Esophagus muscularis mucosa (tissue), 4 donors: Measurements from ENCODE around the gene MAP3K20. TPM values are rescaled to one million over a fixed set of nuclear protein-coding genes. Genes with fewer than 3 reads are reported as not detected.

ENCODE experiments used
- DNase-seq: peaks from one replicate; pipeline ENCODE4 v3.0.0-alpha.2; 2017; ENCODE audit errors: extremely low spot score
- H3K27ac ChIP-seq, 4 donors: fragments of 200-600 bp; sonication (generic); replicated peaks in 1 of 4; 1 replicate in 3 of 4; 2 replicates in 1 of 4; pipeline ENCODE4 v1.5.1; 2016 to 2019; ENCODE audit warnings: mild to moderate bottlenecking in 1 of 4
- H3K27me3 ChIP-seq, 4 donors: fragments of 200-600 bp; sonication (generic); one replicate each; pipeline versions ENCODE4 v1.5.1 to v1.6.0; 2016 to 2019
- H3K36me3 ChIP-seq, 4 donors: fragments of 200-600 bp; sonication (generic); one replicate each; pipeline ENCODE4 v1.5.1; 2016 to 2019
- H3K4me1 ChIP-seq, 4 donors: fragments of 200-600 bp; sonication (generic); one replicate each; pipeline ENCODE4 v1.5.1; 2016 to 2019
- H3K4me3 ChIP-seq, 4 donors: fragments of 200-600 bp; sonication (generic); 1 replicate in 2 of 4; 2 replicates in 2 of 4; pipeline ENCODE4 v1.5.1; 2016 to 2019; ENCODE audit warnings: mild to moderate bottlenecking in 4 of 4, moderate library complexity in 1 of 4
- H3K9me3 ChIP-seq, 4 donors: fragments of 200-600 bp; sonication (generic); 1 replicate in 3 of 4; 2 replicates in 1 of 4; pipeline ENCODE4 v1.5.1; 2016 to 2019
- CTCF ChIP-seq, 3 experiments: fragments of 200-600 bp in 2 of 3; fragments of 450-650 bp in 1 of 3; sonication (generic) in 2 of 3; IDR thresholded peaks; one replicate each; pipeline ENCODE4 v1.5.1; 2017 to 2019; ENCODE audit warnings: antibody characterized with exemption in 3 of 3, mild to moderate bottlenecking in 2 of 3, moderate library complexity in 1 of 3
- EP300 ChIP-seq: sonication (generic); formaldehyde crosslinking; IDR thresholded peaks from one replicate; pipeline ENCODE4 v1.6.1; 2017; ENCODE audit warnings: antibody characterized with exemption
- POLR2A ChIP-seq: fragments of 450-650 bp; IDR thresholded peaks from one replicate; pipeline ENCODE4 v1.6.1; 2017; ENCODE audit warnings: antibody characterized with exemption, moderate library complexity, mild to moderate bottlenecking, low read depth
- POLR2AphosphoS5 ChIP-seq, 2 donors: sonication (generic); formaldehyde crosslinking; IDR thresholded peaks; one replicate each; pipeline ENCODE4 v1.6.1; 2017; ENCODE audit warnings: antibody characterized with exemption in 2 of 2
- WGBS: methylation state at CpG from one replicate; pipeline ENCODE4 v1.1.5; 2018; 5-methylcytosine and 5-hydroxymethylcytosine counted together
- intact Hi-C: fragments of 100-400 bp; cut with DNase I; formaldehyde crosslinking; loops from one replicate; pipeline ENCODE4 v1.15.1; 2023
- total RNA-seq, 4 donors: library from RNA; depleted of rRNA; stranded (reverse); fragments of >200 nt; gene quantifications; one replicate each; pipeline versions ENCODE4 v1.1.0 to v1.2.1, GENCODE V29; 2016

Gene MAP3K20
- total RNA-seq, 4 donors from 2014 or later = 238 to 335 (median 267) TPM

GRCh38 chr2:173145454-173145853, 69.8 kb downstream of the MAP3K20 start:
- H3K4me1 ChIP-seq = peaks cover 20 to 33% (median 30%) of the 10 kb centered on the region in 4 donors
- no peaks in the 10 kb centered on the region for H3K9me3 ChIP-seq
- H3K4me3 ChIP-seq = no peak overlapping the region
- H3K36me3 ChIP-seq = peaks cover 0 to 1% (median 0%) of the 10 kb centered on the region in 4 donors
- no peaks in the 10 kb centered on the region for H3K27me3 ChIP-seq
- H3K27ac ChIP-seq = no peak overlapping the region
- intact Hi-C loops = no loop called here
- TF ChIP-seq POLR2AphosphoS5 (IDR thresholded peaks at IDR 0.05) = no peak
- no peak for TF ChIP-seq CTCF (IDR thresholded peaks at IDR 0.05)
- TF ChIP-seq EP300 = no peak
- no peak for DNase-seq

- WGBS = 67% methylated on average over 3 of the region's 3 CpGs
Observed at GRCh38 chr2:173146590-173146989, 70.9 kb downstream of the MAP3K20 start.

GRCh38 chr2:173148520-173148919, 72.9 kb downstream of the MAP3K20 start:
- peaks cover 38 to 63% (median 57%) of the 10 kb centered on the region in 4 donors for H3K4me1 ChIP-seq
- intact Hi-C loops = no loop called here
- no peaks in the 10 kb centered on the region for H3K9me3 ChIP-seq
- DNase-seq = no peak
- no peak overlapping the region for H3K27ac ChIP-seq
- H3K4me3 ChIP-seq = no peak overlapping the region
- H3K27me3 ChIP-seq = no peaks in the 10 kb centered on the region
- TF ChIP-seq CTCF (IDR thresholded peaks at IDR 0.05) = no peak
- 63% methylated on average over 4 of the region's 4 CpGs for WGBS
- no peaks in the 10 kb centered on the region for H3K36me3 ChIP-seq

More at GRCh38 chr2:173146590-173146989, 70.9 kb downstream of the MAP3K20 start:
- no peaks in the 10 kb centered on the region for H3K36me3 ChIP-seq
- H3K27me3 ChIP-seq = no peaks in the 10 kb centered on the region
- no peak for TF ChIP-seq POLR2A
- TF ChIP-seq EP300 = no peak
- TF ChIP-seq CTCF (IDR thresholded peaks at IDR 0.05) = no peak
- TF ChIP-seq POLR2AphosphoS5 (IDR thresholded peaks at IDR 0.05) = no peak
- no peak for DNase-seq
- H3K9me3 ChIP-seq = no peaks in the 10 kb centered on the region
- intact Hi-C loops = no loop called here
- peaks cover 29 to 44% (median 41%) of the 10 kb centered on the region in 4 donors for H3K4me1 ChIP-seq
- no peak overlapping the region for H3K4me3 ChIP-seq
- H3K27ac ChIP-seq = no peak overlapping the region

GRCh38 chr2:173149491-173149890, 73.8 kb downstream of the MAP3K20 start:
- intact Hi-C loops = no loop called here
- H3K4me3 ChIP-seq = no peak overlapping the region
- no peaks in the 10 kb centered on the region for H3K9me3 ChIP-seq
- H3K4me1 ChIP-seq = peaks cover 41 to 68% (median 62%) of the 10 kb centered on the region in 4 donors
- peak overlapping the region in 2 of 4 donors; percentile 4 to 7 for H3K27ac ChIP-seq
- no peaks in the 10 kb centered on the region for H3K36me3 ChIP-seq
- H3K27me3 ChIP-seq = no peaks in the 10 kb centered on the region
- no peak for DNase-seq
- 93% methylated on average over 4 of the region's 4 CpGs for WGBS
- TF ChIP-seq EP300 = no peak
- no peak for TF ChIP-seq POLR2A
- no peak for TF ChIP-seq POLR2AphosphoS5 (IDR thresholded peaks at IDR 0.05)
- no peak for TF ChIP-seq CTCF (IDR thresholded peaks at IDR 0.05)

GRCh38 chr2:173150087-173150486, 74.4 kb downstream of the MAP3K20 start:
- intact Hi-C loops = no loop called here
- Histone ChIP-seq H3K27me3 (no peaks in the 10 kb centered on the region), H3K4me1 (peaks cover 41 to 68% (median 62%) of the 10 kb centered on the region in 4 donors), H3K36me3 (no peaks in the 10 kb centered on the region), H3K9me3 (no peaks in the 10 kb centered on the region), H3K4me3 (no peak overlapping the region), H3K27ac (peak overlapping the region in 2 of 4 donors; percentile 7 to 11)
- no peak for TF ChIP-seq POLR2AphosphoS5 (IDR thresholded peaks at IDR 0.05)
- no peak for TF ChIP-seq CTCF (IDR thresholded peaks at IDR 0.05)
- TF ChIP-seq EP300 = no peak
- TF ChIP-seq POLR2A = no peak
- DNase-seq = no peak
- 51% methylated on average over 2 of the region's 2 CpGs for WGBS
